Measurements from ENCODE around the gene ADAM12.

ADAM12 gene

GRCh38 chr10:126013489-126014281 is 374.6 kb downstream of the ADAM12 start:
- peak; percentile 3 for TF ChIP-seq CTCF (IDR thresholded peaks at IDR 0.05; ENCODE audit: insufficient read depth, missing control alignments)
- DNase-seq (ENCODE audit: insufficient read length, low spot score) (no peak), FAIRE-seq (no peak)

- no peak for DNase-seq (ENCODE audit: insufficient read length, low spot score)
Observed at GRCh38 chr10:126012485-126012884, 375.8 kb downstream of the ADAM12 start.

GRCh38 chr10:126011995-126012394 is 376.3 kb downstream of the ADAM12 start:
- DNase-seq (ENCODE audit: insufficient read length, low spot score) (no peak), FAIRE-seq (no peak)
- TF ChIP-seq CTCF (IDR thresholded peaks at IDR 0.05; ENCODE audit: insufficient read depth, missing control alignments) = no peak

More at GRCh38 chr10:126012485-126012884, 375.8 kb downstream of the ADAM12 start:
- no peak for FAIRE-seq
- TF ChIP-seq CTCF (IDR thresholded peaks at IDR 0.05; ENCODE audit: insufficient read depth, missing control alignments) = no peak

GRCh38 chr10:126009650-126010049 is 378.6 kb downstream of the ADAM12 start:
- TF ChIP-seq CTCF (IDR thresholded peaks at IDR 0.05; ENCODE audit: insufficient read depth, missing control alignments) = no peak
- no peak for FAIRE-seq

GRCh38 chr10:126006906-126007305 is 381.4 kb downstream of the ADAM12 start:
- no peak for TF ChIP-seq CTCF (IDR thresholded peaks at IDR 0.05; ENCODE audit: insufficient read depth, missing control alignments)
- FAIRE-seq = no peak
- DNase-seq (ENCODE audit: insufficient read length, low spot score) = no peak

More at GRCh38 chr10:126009650-126010049, 378.6 kb downstream of the ADAM12 start:
- no peak for DNase-seq (ENCODE audit: insufficient read length, low spot score)

- FAIRE-seq (no peak), DNase-seq (ENCODE audit: insufficient read length, low spot score) (no peak)
- TF ChIP-seq CTCF (IDR thresholded peaks at IDR 0.05; ENCODE audit: insufficient read depth, missing control alignments) = no peak
Observed at GRCh38 chr10:126006264-126006663, 382.0 kb downstream of the ADAM12 start.

GRCh38 chr10:126004752-126005151 is 383.5 kb downstream of the ADAM12 start:
- no peak for TF ChIP-seq CTCF (IDR thresholded peaks at IDR 0.05; ENCODE audit: insufficient read depth, missing control alignments)
- no peak for DNase-seq (ENCODE audit: insufficient read length, low spot score)

More at GRCh38 chr10:126004752-126005151, 383.5 kb downstream of the ADAM12 start:
- no peak for FAIRE-seq
